SK-N-MC (cell line): ENCODE data around the gene BCL2L13.

Experiments used
- FOXP2 ChIP-seq: optimal IDR thresholded peaks from 2 replicates; pipeline ENCODE3; 2011; ENCODE audit warnings: mild to moderate bottlenecking, moderate library complexity; ENCODE audit not compliant: insufficient read depth; ENCODE audit errors: extremely low read length, control extremely low read depth
- POLR2AphosphoS5 ChIP-seq: IDR thresholded peaks from 2 replicates; pipeline ENCODE4 v1.6.1; 2012; ENCODE audit warnings: mild to moderate bottlenecking, low read depth, low read length, borderline replicate concordance

- TF ChIP-seq POLR2AphosphoS5 (no peak; the same call in 1 of the 2 replicates), FOXP2 (no peak)
These were observed 88.7 kb downstream of the BCL2L13 start for GRCh38 chr22:17726928-17727897.
